Measurements from ENCODE around the gene FSTL4.

FSTL4 gene

GRCh38 chr5:133485468-133485867 is 126.9 kb downstream of the FSTL4 start:
- Histone ChIP-seq H3F3A (ENCODE audit: insufficient read depth, low read length) (no peaks in the 10 kb centered on the region), H3K4me3 (ENCODE audit: low read depth, low read length, poor library complexity, severe bottlenecking) (no peak overlapping the region), H4K20me1 (ENCODE audit: insufficient read depth, low read length) (no peaks in the 10 kb centered on the region), H3K79me2 (ENCODE audit: insufficient read depth, low read length) (no peaks in the 10 kb centered on the region), H3K27me3 (ENCODE audit: insufficient read depth, low read length) (0 out of 2 replicates have a peak, but pooled peaks cover 5% of the 10 kb centered on the region), H3K4me1 (ENCODE audit: insufficient read depth, low read length, severe bottlenecking) (no peaks in the 10 kb centered on the region), H3K9me2 (ENCODE audit: low read depth, low read length) (no peaks in the 10 kb centered on the region), H3K36me3 (ENCODE audit: insufficient read depth, low read length) (no peaks in the 10 kb centered on the region; the same call in 1 of the 2 replicates), H3K9me3 (ENCODE audit: low read length) (peaks cover 3% of the 10 kb centered on the region; the same call in 1 of the 2 replicates), H2AFZ (ENCODE audit: low read length) (no peak overlapping the region), H3K27ac (ENCODE audit: low read depth, low read length, poor library complexity, severe bottlenecking) (no peak overlapping the region), H3K4me2 (ENCODE audit: low read length) (no peak overlapping the region), H3K9ac (ENCODE audit: low read length) (no peak overlapping the region)
- TF ChIP-seq EZH2 (IDR thresholded peaks at IDR 0.05; ENCODE audit: borderline replicate concordance, low read length), result no peak
- TF ChIP-seq CTCF (IDR thresholded peaks at IDR 0.05; ENCODE audit: low read length), result no peak

- TF ChIP-seq CTCF (IDR thresholded peaks at IDR 0.05; ENCODE audit: low read length) (no peak), EZH2 (IDR thresholded peaks at IDR 0.05; ENCODE audit: borderline replicate concordance, low read length) (no peak)
- Histone ChIP-seq H3K4me1 (ENCODE audit: insufficient read depth, low read length, severe bottlenecking) (no peaks in the 10 kb centered on the region), H3K4me3 (ENCODE audit: low read depth, low read length, poor library complexity, severe bottlenecking) (no peak overlapping the region), H4K20me1 (ENCODE audit: insufficient read depth, low read length) (no peaks in the 10 kb centered on the region), H3K27ac (ENCODE audit: low read depth, low read length, poor library complexity, severe bottlenecking) (no peak overlapping the region), H2AFZ (ENCODE audit: low read length) (no peak overlapping the region), H3F3A (ENCODE audit: insufficient read depth, low read length) (no peaks in the 10 kb centered on the region), H3K79me2 (ENCODE audit: insufficient read depth, low read length) (no peaks in the 10 kb centered on the region), H3K9me3 (ENCODE audit: low read length) (no peaks in the 10 kb centered on the region), H3K36me3 (ENCODE audit: insufficient read depth, low read length) (no peaks in the 10 kb centered on the region), H3K4me2 (ENCODE audit: low read length) (no peak overlapping the region), H3K9ac (ENCODE audit: low read length) (no peak overlapping the region), H3K27me3 (ENCODE audit: insufficient read depth, low read length) (no peaks in the 10 kb centered on the region), H3K9me2 (ENCODE audit: low read depth, low read length) (no peaks in the 10 kb centered on the region)
Measured at GRCh38 chr5:133483406-133484090, 128.8 kb downstream of the FSTL4 start.

- H4K20me1 ChIP-seq (ENCODE audit: insufficient read depth, low read length), result no peaks in the 10 kb centered on the region
- no peaks in the 10 kb centered on the region for H3K9me2 ChIP-seq (ENCODE audit: low read depth, low read length)
- TF ChIP-seq CTCF (IDR thresholded peaks at IDR 0.05; ENCODE audit: low read length) (no peak), EZH2 (IDR thresholded peaks at IDR 0.05; ENCODE audit: borderline replicate concordance, low read length) (no peak)
- no peak overlapping the region for H3K27ac ChIP-seq (ENCODE audit: low read depth, low read length, poor library complexity, severe bottlenecking)
- H3K4me3 ChIP-seq (ENCODE audit: low read depth, low read length, poor library complexity, severe bottlenecking), result no peak overlapping the region
- no peaks in the 10 kb centered on the region for H3F3A ChIP-seq (ENCODE audit: insufficient read depth, low read length)
- no peaks in the 10 kb centered on the region for H3K9me3 ChIP-seq (ENCODE audit: low read length)
- no peak overlapping the region for H2AFZ ChIP-seq (ENCODE audit: low read length)
- no peaks in the 10 kb centered on the region for H3K36me3 ChIP-seq (ENCODE audit: insufficient read depth, low read length)
- no peaks in the 10 kb centered on the region for H3K27me3 ChIP-seq (ENCODE audit: insufficient read depth, low read length)
- H3K4me1 ChIP-seq (ENCODE audit: insufficient read depth, low read length, severe bottlenecking), result no peaks in the 10 kb centered on the region
- H3K9ac ChIP-seq (ENCODE audit: low read length), result no peak overlapping the region
- no peaks in the 10 kb centered on the region for H3K79me2 ChIP-seq (ENCODE audit: insufficient read depth, low read length)
- no peak overlapping the region for H3K4me2 ChIP-seq (ENCODE audit: low read length)
Measured at GRCh38 chr5:133482028-133482427, 130.3 kb downstream of the FSTL4 start.
